ENCODE data around the gene SIM1. TPM values are rescaled to one million over a fixed set of nuclear protein-coding genes. Genes with fewer than 3 reads are reported as not detected.

The SIM1 gene
- total RNA-seq, 1 experiment from 2014 or later, result 0.13 TPM

DNA sequence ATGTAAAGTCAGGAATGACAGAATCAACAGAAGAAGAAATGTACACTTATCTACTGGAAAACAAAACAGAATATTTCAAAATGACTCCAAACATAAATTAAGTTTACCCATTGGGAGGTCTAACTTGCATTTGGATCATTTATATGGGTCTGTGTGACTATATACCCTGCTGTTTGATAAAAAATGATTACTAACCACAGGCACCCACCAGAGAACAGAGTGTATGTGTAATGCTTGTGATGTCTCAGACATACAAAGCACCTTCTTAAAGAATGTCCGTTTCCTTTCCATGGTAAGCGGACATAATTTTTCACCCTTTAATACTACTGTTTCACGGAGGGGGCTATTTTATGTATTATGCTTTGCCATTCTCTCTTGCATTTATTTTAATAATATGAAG lies 19.2 kb downstream of the SIM1 start:
- intact Hi-C loops (cut with micrococcal nuclease; ENCODE audit: unreplicated experiment), result no loop called here
- H3K27ac ChIP-seq, result no peak overlapping the region
- no peak overlapping the region for H3K4me2 ChIP-seq
- H3F3A ChIP-seq (ENCODE audit: insufficient read depth, low read depth), result no peaks in the 10 kb centered on the region
- H4K20me1 ChIP-seq (ENCODE audit: insufficient read depth), result no peaks in the 10 kb centered on the region
- no peak for DNase-seq
- ChIA-PET CTCF (no interaction called here), POLR2A (ENCODE audit: unreplicated experiment) (no interaction called here)
- TF ChIP-seq, protein P1, sequence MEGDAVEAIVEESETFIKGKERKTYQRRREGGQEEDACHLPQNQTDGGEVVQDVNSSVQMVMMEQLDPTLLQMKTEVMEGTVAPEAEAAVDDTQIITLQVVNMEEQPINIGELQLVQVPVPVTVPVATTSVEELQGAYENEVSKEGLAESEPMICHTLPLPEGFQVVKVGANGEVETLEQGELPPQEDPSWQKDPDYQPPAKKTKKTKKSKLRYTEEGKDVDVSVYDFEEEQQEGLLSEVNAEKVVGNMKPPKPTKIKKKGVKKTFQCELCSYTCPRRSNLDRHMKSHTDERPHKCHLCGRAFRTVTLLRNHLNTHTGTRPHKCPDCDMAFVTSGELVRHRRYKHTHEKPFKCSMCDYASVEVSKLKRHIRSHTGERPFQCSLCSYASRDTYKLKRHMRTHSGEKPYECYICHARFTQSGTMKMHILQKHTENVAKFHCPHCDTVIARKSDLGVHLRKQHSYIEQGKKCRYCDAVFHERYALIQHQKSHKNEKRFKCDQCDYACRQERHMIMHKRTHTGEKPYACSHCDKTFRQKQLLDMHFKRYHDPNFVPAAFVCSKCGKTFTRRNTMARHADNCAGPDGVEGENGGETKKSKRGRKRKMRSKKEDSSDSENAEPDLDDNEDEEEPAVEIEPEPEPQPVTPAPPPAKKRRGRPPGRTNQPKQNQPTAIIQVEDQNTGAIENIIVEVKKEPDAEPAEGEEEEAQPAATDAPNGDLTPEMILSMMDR (conservative IDR thresholded peaks at IDR 0.05), result no peak
- no peak for TF ChIP-seq EZH2 (IDR thresholded peaks at IDR 0.05; ENCODE audit: low read depth)
- no peaks in the 10 kb centered on the region for H3K36me3 ChIP-seq (ENCODE audit: low read depth)
- H3K4me3 ChIP-seq, result no peak overlapping the region
- H3K27me3 ChIP-seq (ENCODE audit: insufficient read depth, low read depth), result no peaks in the 10 kb centered on the region
- no peaks in the 10 kb centered on the region for H3K9me2 ChIP-seq (ENCODE audit: insufficient read depth)
- no peaks in the 10 kb centered on the region for H3K9me3 ChIP-seq (ENCODE audit: insufficient read depth, low read depth)
- BruUV-seq (replicated peaks), result no TSS peak
- H2AFZ ChIP-seq, result no peak overlapping the region
- no peaks in the 10 kb centered on the region for H3K79me2 ChIP-seq (ENCODE audit: low read depth)
- H3K4me1 ChIP-seq (replicated peaks; ENCODE audit: insufficient read depth), result no peaks in the 10 kb centered on the region

DNA sequence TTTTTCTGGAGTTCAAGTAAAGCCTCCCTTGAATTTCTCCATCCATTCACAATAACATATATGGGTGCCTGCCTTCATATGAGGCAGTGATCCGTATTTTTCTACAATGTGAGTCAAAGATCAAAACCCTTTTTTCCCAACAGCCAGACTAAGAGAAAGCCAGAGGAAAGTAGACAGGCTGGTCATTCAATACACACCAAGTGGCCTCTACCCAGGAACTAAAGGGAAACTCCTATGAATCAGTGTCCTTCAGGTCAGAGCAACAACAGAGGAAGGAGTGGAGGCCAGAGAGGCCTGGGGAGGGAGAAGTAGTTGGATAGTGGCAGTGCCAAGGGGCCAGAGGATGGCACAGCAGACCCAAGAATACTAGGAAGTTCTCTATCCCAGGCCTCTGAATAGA lies 23.8 kb downstream of the SIM1 start:
- 0 out of 2 replicates have a peak, but pooled peaks cover under 1% of the 10 kb centered on the region for H3K4me1 ChIP-seq (replicated peaks; ENCODE audit: insufficient read depth)
- BruUV-seq (replicated peaks), result no TSS peak
- H3F3A ChIP-seq (ENCODE audit: insufficient read depth, low read depth), result no peaks in the 10 kb centered on the region
- H3K4me2 ChIP-seq, result no peak overlapping the region
- POLR2A ChIA-PET (ENCODE audit: unreplicated experiment), result no interaction called here
- no peaks in the 10 kb centered on the region for H3K9me2 ChIP-seq (ENCODE audit: insufficient read depth)
- H3K36me3 ChIP-seq (ENCODE audit: low read depth), result no peaks in the 10 kb centered on the region
- CTCF ChIA-PET, result no interaction called here
- DNase-seq, result no peak
- TF ChIP-seq EZH2 (IDR thresholded peaks at IDR 0.05; ENCODE audit: low read depth), result no peak
- TF ChIP-seq, protein P1 (conservative IDR thresholded peaks at IDR 0.05), result no peak
- 0 out of 2 replicates have a peak overlapping the region, but pooled peaks have one; percentile 21 for H2AFZ ChIP-seq
- H3K27me3 ChIP-seq (ENCODE audit: insufficient read depth, low read depth), result no peaks in the 10 kb centered on the region
- no peak overlapping the region for H3K4me3 ChIP-seq
- intact Hi-C loops (cut with micrococcal nuclease; ENCODE audit: unreplicated experiment), result no loop called here
- H3K79me2 ChIP-seq (ENCODE audit: low read depth), result no peaks in the 10 kb centered on the region
- H3K27ac ChIP-seq, result no peak overlapping the region
- no peaks in the 10 kb centered on the region for H4K20me1 ChIP-seq (ENCODE audit: insufficient read depth)
- H3K9me3 ChIP-seq (ENCODE audit: insufficient read depth, low read depth), result no peaks in the 10 kb centered on the region

DNA sequence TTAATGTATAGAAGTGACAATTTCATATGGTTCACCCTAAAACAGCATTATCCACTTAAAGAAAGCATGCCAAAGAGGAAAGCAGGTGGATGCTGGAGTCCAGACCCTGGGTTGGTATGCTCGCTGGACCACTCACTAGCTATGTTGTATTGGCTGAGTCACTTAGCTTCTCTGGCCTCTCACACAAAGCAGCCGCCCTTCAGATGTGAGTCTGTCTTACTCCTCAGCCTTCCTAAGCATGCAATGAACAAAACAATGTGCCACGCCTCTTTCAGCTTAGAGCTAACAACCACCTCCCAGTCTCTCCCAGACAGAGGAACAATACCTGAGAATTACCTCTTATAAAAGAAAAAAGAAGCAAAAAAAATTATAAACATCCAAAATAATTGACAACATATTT lies 29.4 kb downstream of the SIM1 start:
- Histone ChIP-seq H3K27me3 (ENCODE audit: insufficient read depth, low read depth) (no peaks in the 10 kb centered on the region), H3K4me1 (replicated peaks; ENCODE audit: insufficient read depth) (0 out of 2 replicates have a peak, but pooled peaks cover 5% of the 10 kb centered on the region), H3K27ac (no peak overlapping the region), H3K9me2 (ENCODE audit: insufficient read depth) (no peaks in the 10 kb centered on the region), H2AFZ (no peak overlapping the region), H3K79me2 (ENCODE audit: low read depth) (no peaks in the 10 kb centered on the region), H3K9me3 (ENCODE audit: insufficient read depth, low read depth) (no peaks in the 10 kb centered on the region; the same call in 1 of the 2 replicates), H3K4me2 (no peak overlapping the region), H3K4me3 (no peak overlapping the region), H4K20me1 (ENCODE audit: insufficient read depth) (no peaks in the 10 kb centered on the region), H3K36me3 (ENCODE audit: low read depth) (no peaks in the 10 kb centered on the region), H3F3A (ENCODE audit: insufficient read depth, low read depth) (no peaks in the 10 kb centered on the region)
- ChIA-PET POLR2A (ENCODE audit: unreplicated experiment) (interaction anchor here (0.5 to 0.6 kb wide), 6 partner anchors 87 to 445 kb away, joined by 3 to 8 read pairs (median 4); no protein-coding TSS in a partner anchor), CTCF (interaction anchor here (0.7 kb wide), 1 partner anchor 148 kb away, joined by 3 read pairs; no protein-coding TSS in a partner anchor)
- no peak for TF ChIP-seq EZH2 (IDR thresholded peaks at IDR 0.05; ENCODE audit: low read depth)
- TF ChIP-seq, protein P1 (conservative IDR thresholded peaks at IDR 0.05), result no peak
- no TSS peak for BruUV-seq (replicated peaks)
- DNase-seq, result peak; percentile 50
- intact Hi-C loops (cut with micrococcal nuclease; ENCODE audit: unreplicated experiment), result no loop called here
